HG02642 (cell line): ENCODE measurements around the gene RHNO1.

Experiments used
- ATAC-seq: cut with Tn5 transposase; IDR thresholded peaks from one replicate; pipeline ENCODE4 v1.9.1; 2021; ENCODE audit warnings: mild to moderate bottlenecking; ENCODE audit not compliant: unreplicated experiment, poor library complexity

The RHNO1 gene

GRCh38 chr12:2877047-2877952, at the start of gene RHNO1, which contains the start of gene FOXM1:
Gene RHNO1 (plus strand): TSS chr12:2877223. CDS start chr12:2885367, 8,144 bp downstream.
Gene FOXM1 (minus strand): TSS chr12:2877174. CDS start chr12:2874478, 2,696 bp downstream.
- peak; percentile 87 for ATAC-seq

GRCh38 chr12:2829275-2829674, 47.7 kb upstream of the RHNO1 start:
- no peak for ATAC-seq

- no peak for ATAC-seq
These were observed 44.4 kb upstream of the RHNO1 start for GRCh38 chr12:2832550-2833127.

- ATAC-seq: no peak
These were observed 43.7 kb upstream of the RHNO1 start for GRCh38 chr12:2833327-2833726.

GRCh38 chr12:2833810-2834209, 43.2 kb upstream of the RHNO1 start:
- no peak for ATAC-seq

GRCh38 chr12:2834581-2835491, 42.2 kb upstream of the RHNO1 start, which contains the start of gene NRIP2:
Gene NRIP2 (minus strand): TSS chr12:2835035. CDS start chr12:2834983, 52 bp downstream.
- no peak for ATAC-seq

GRCh38 chr12:2835691-2836403, 41.2 kb upstream of the RHNO1 start:
- no peak for ATAC-seq

GRCh38 chr12:2836574-2836973, 40.4 kb upstream of the RHNO1 start:
- ATAC-seq: no peak

- ATAC-seq: no peak
These were observed 35.9 kb upstream of the RHNO1 start for GRCh38 chr12:2841056-2841650.

GRCh38 chr12:2842948-2843347, 34.1 kb upstream of the RHNO1 start:
- ATAC-seq: no peak

GRCh38 chr12:2844786-2845185, 32.2 kb upstream of the RHNO1 start:
- no peak for ATAC-seq

- ATAC-seq: no peak
These were observed 31.7 kb upstream of the RHNO1 start for GRCh38 chr12:2845280-2845679.

- no peak for ATAC-seq
These were observed 25.1 kb upstream of the RHNO1 start for GRCh38 chr12:2851931-2852330.

- no peak for ATAC-seq
These were observed 23.4 kb upstream of the RHNO1 start for GRCh38 chr12:2853626-2854025.

GRCh38 chr12:2854669-2855453, 22.2 kb upstream of the RHNO1 start:
- ATAC-seq: no peak

GRCh38 chr12:2855546-2855945, 21.5 kb upstream of the RHNO1 start:
- ATAC-seq: no peak

GRCh38 chr12:2856051-2856450, 21.0 kb upstream of the RHNO1 start:
- ATAC-seq: no peak

- no peak for ATAC-seq
These were observed 20.0 kb upstream of the RHNO1 start, which contains the start of gene TEX52 for GRCh38 chr12:2857021-2857431. Gene TEX52 (minus strand): TSS chr12:2857039. CDS start chr12:2857026, 13 bp downstream.

- ATAC-seq: no peak
These were observed 19.4 kb upstream of the RHNO1 start for GRCh38 chr12:2857576-2857975.
